GM19351 (cell line): ENCODE measurements around the gene CACNA1S.

Experiments used
- ATAC-seq: cut with Tn5 transposase; IDR thresholded peaks from one replicate; pipeline ENCODE4 v1.9.1; 2021; ENCODE audit warnings: mild to moderate bottlenecking, moderate library complexity; ENCODE audit not compliant: unreplicated experiment

The CACNA1S gene

DNA sequence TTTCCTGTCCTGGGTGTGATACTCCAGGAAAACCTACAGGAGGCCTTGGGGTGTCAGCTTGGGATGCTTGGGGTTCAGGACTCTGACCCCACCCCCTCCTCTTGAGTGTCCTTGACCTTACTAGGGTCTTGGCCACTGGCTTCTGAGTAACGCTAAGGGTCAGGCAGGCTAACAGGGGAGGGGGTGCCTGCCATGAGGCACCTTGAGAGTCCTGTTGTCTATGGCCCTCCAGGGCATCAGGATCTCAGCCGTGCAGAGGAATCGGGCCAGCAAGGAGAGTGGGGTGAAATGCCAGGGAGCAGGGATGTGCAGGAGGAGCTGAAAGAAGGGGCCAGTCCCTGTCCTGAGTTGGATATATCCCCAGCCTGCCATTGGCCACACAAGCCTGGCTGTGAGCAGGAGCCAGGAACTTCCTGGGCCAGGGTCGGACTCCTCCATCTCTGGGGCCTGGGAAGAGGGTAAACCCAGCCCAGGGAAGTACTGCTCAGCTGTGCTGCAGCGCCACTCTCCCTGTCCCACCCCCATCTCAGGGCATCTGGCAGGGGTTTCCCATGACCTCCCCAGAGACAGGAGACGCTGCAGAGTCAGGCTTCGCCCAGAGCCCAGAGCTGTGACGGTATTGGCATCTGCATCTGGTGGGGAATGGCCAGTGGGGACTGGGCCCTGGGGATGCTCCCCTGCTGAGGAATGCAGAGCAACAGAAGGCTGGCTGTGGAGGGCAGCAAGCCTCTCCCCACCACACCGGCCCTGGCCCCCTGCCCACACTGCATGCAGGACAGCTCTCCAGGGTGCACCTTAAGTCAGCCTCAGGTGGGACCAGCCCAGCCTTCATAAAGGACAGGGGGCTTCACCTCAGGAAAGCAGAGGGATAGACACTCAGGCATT is 95.0 kb downstream of the CACNA1S start:
- ATAC-seq: no peak

DNA sequence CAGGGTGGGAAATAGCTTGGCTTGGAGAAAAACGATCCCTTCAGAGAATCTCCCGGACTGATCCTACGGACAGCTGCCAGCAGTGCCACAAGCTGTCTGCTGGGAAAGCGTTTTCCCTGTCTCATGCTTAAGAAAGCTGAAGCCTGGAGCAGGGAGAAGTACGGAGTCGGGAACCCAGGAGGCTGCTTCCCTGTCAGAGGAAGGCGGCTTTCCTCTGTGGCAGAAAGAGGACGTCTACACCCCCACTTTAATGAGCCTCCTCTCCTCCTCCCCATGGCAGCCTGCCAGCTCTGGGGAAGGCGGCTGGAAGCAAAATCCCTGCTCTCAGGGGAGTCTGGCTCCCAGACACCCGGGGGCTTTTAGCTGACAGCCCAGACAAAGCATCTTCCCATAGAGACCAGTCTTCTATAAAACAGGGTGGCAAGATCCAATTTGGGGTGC is 96.0 kb downstream of the CACNA1S start:
- ATAC-seq: no peak

DNA sequence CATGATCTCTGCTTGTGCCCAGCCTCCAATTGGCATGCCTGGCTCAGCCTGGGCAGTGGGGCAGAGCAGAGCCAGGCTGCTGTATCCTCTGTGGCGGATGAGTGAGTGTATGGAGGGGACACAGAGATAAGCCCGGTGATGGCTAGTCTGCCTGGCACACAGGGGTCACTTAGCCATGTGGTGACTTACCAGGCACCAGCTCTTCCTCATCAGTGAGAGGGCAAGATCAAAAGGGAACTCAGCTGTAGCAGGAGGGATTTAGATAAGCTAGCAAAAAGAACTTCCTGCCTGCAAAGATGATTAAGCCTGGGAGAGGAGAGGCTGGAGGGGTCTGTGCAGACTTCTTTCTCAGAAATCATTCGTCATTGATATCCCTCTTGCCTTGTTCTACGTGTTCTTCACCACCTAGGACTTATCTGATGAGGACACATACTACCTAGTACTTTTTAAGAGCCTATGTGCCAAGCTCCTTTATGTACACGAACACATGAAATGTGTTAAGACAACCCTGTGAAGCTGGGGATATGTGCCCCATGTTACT is 96.6 kb downstream of the CACNA1S start:
- ATAC-seq: no peak

DNA sequence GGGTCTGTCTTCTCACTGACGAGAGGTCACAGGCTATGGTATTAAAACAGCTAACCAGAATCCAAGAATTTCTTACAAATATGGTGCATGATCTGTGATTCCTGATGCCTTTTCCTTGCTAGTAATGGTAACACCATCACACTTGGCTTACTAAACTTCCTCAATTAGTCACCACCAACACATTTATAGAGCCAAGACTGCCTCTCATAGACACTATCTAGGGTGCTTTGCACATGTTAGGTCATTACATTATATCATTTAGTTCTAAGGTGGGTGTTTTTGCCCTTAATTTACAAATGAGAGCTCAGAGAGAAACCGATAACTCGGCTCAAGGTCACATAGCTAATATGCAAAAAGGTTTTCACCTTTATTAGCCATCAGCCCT is 97.4 kb downstream of the CACNA1S start:
- no peak for ATAC-seq

DNA sequence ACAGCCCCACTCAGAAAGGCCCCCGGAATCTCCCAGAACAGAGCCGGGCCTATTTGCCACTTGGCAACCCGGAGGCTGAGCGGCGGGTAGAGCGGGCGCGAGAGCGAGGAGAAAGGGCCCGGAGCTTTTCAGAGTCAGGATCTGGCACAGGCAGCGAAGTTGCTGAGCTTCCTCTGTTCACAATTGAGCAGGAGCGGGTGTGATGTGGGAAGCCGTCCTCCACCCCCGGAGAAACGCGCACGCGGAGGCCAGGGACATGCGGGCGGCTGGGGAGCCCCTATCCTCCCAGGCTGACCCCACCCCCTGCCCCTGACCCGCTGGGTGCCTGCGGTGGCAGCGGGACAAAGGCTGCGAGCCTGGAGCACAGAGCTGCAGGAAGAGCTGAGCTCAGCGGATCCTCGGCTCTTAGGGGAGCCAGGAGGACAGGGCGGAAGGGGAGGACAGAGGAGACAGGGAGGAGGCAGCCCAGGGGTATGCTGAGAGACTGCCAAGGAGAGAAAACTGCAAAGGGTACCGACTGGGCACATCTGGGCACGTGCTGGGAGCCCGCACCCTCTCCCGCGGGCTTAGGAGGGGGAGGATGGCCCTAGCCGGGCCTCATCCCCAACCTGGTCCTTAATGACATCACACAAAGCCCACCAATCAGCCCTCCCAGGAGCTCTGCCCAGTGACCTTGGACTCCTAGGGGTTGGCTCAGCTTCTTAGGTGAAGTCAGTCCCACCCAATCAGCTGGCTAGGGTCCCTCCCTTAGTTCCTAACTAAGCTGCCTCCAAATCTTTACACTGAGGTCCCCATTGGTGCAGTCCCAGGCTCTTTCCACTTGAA is 98.0 kb downstream of the CACNA1S start:
- ATAC-seq: no peak

DNA sequence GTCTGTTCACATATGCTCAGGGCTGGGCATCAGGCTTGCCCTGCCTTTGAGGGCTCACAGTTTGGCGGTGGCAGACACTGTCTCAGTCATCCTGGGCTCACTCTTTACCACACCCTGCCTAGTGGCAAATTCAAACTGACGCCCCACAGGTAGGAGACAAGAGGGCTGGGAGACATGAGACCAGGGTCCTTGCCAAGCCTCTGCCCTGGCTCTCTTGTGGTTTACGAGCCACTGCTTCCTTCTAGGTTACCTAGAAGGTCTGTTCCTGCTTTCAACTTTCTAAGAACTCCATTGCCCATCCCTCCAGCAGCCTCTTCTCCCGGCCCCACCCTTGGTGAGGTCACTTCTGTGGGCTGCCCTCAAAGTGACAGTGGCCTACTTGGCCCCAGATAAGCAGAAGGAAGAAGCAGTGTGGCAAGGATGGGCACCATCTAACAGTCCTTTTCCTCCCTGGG is 99.2 kb downstream of the CACNA1S start:
- ATAC-seq: no peak

DNA sequence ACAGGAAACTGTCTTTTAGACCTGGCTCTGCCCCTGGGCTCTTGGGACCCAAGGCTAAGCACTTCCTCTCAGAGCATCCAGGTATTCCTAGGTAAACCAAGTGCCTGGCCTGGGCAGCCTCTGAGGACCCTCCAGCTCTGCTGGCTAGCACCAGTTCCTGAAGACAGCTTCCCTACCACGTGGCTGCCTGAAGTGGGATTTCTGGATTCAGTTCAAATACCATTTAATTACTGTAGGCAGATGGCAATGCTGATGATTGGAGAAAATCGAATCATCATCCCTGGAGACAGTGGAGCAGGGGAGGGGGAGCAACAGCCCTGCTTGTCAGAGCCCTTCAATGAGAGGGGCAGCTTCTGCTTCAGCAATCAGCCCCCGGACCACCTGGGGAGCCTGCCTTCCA is 100.6 kb downstream of the CACNA1S start:
- no peak for ATAC-seq

DNA sequence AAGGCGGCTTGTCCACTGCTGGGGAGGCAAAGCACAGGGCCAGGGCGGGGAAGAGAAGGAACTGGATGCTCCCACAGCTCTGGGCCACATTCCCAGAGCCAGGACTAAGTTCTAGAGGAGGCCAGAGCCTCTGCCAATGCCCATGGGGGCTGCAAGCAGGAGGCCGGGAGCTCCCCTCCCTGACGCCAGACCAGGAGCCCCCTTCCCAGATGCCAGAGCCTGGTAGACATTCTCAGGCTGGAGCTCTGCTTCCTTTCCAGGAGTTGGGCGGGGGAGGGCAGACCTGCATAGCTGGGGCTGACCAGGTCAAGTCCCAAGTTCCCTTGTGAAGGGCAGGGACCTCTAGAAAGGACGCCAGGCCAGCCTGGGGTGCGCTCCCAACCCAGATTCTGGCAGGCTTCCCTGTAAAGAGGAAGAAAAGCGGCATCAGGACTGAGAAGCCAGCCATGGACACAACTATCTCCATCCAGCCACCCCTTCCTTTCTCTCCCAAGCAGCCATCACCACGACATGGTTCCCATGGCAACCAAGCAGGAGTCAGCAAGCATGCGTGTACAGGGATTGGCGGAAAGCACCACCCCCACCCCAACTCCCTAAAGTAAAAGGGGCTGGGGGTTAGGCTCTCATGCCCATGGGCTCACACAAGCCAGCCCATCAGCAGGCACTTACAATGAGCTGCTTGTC is 102.1 kb downstream of the CACNA1S start:
- no peak for ATAC-seq

DNA sequence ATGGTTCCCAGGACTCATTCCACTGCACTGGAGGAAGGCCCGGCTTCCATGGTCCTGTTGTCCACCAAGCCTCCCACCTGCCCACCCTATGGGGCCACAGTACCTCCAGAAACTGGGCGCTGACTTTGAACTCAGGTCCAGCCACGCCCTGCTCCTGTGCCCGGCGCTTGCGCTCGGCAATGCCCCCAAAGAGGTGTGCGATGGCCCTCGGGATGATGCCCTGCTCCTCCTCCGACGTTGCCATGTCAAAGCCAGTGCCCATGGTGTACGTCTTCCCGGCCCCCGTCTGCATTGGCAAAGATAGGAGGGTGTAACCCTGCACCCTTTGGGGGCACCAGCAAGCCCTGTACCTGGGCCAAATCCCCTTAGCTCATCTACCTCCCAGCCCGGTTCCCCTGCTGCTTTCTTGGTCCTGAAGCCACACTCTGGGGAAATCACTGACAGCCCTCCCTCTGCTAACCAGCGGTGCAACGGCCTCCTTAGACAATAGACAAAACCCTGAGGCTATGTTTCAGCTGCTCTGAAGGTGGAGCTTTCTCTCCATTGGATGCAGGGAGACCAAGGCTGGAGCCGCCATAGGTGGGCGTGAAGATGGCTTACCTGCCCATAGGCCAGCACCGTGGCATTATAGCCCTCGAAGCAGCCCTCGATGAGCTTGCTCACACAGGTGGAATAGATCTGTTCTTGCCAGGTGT is 103.4 kb downstream of the CACNA1S start:
- no peak for ATAC-seq

DNA sequence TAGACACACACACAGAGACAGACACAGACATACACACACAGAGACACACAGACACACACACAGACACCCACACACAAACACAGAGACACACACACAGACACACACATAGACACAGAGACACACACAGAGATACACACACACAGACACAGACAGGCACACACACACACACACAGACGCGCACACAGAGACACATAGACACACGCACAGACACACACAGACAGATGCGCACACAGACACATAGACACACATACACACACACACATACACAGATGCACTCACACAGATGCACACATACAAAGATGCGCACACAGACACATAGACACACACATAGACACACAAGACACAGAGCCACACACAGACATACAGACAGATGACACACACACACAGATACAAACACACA is 104.7 kb downstream of the CACNA1S start:
- no peak for ATAC-seq

DNA sequence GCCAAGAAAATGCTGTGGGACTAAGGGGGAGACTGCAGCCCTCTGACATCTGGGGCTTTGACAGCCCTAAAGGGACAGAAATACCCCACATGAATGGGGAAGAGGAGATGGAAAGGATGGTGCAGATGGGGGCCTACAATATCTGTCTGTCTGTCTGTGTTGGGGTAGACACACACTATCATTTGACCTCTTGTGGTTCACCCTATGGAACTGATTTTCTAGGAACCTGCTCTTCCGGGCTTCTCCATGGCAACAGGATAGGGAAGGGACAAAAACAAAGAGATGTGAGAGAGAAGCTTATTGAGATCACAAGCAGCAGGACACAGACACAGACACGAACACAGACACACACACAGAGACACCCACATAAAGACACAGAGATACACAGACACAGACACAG is 105.8 kb downstream of the CACNA1S start:
- no peak for ATAC-seq

DNA sequence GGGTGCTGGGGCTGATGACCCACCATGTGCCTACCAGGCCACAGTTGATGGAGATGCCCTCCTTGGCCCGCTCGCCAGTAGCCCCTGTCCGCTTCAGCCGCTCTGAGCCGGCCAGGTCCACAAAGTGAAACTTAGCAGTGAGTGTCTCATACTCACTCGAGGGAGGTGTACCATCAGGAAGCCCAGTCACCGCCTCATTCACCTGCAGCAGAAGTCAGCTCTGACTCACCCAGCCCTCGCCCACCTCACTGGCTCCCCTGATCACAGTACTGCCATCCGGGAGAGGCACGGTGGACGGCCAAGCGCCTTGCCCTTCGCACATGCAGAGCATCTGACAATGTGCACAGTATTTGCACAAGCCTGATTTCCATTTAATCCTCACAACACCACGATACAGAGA is 107.5 kb downstream of the CACNA1S start:
- no peak for ATAC-seq

DNA sequence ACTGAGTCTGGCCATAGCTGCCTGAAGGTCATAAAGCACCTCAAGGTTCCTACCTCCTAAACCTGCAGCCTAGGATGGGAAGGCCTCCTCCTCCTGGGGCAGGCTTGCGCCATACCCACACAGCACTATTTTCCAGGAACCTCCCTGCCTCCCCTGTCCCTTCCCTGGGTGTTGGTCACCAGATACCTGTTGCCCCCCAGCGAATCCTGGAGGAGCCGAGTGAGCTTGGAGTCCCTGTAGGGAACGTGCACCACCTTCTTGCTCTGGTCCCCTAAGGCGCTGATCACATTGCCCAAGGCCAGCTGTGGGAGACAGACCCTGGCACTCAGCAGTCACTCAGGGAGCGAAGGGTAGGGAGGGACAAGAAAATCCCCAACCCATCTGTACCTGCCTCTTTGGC is 108.1 kb downstream of the CACNA1S start:
- no peak for ATAC-seq

DNA sequence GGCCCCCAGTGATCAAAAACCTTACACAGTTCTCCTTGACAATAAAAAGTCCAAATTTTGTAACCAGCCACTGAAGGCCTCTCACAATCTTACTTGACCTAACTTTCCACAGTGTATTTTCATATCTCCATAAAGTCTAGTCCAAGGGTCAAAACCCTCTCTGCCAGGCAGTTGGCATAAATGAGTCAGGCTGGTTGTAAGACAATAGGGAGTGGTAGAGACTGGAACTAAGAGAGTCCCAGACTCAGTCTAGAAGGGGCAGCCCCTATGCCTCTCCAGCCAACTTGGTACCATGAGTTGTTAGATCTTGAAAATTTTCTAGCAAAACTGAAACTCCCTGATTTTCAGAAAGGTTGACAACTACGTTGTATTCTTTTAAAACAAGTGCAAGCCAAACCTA is 109.7 kb downstream of the CACNA1S start:
- no peak for ATAC-seq

DNA sequence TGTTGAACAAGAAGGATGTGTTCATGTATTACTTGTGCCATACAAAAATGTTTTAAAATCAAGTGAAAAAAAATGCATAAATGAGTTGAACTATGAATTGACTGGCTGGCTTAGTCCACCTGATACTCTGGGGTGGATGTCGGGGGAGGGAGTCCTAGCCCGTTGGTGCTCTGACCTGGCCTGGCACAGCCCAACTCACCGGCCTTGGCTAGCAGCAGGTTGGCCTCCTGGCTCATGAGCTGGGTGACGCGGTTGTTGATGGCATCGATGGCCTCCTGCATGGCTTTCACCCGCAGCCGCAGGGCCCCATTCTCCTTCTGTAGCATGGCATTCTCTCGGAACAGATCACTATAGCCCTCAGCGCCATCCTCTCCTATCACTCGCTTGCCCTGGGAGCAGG is 110.3 kb downstream of the CACNA1S start:
- no peak for ATAC-seq

DNA sequence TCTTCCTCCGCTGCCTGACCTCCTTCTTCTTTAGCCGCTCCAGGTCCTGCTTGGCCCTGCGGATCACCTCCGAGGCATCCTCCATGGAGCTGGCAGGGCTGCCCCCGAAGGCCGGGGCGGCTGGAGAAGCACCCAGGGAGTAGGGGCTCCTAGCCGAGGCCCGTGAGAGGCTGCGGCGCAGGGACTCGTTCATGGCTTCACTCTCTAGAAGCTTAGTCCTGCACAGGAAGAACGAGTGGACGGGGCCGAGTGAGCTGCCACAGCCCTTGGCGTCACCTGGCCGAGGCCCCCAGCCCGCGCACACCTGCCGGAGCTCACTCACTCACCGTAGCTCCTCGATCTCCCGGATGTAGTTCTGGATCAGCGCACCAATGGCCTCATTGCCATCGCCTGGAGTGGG is 111.8 kb downstream of the CACNA1S start:
- ATAC-seq: no peak

DNA sequence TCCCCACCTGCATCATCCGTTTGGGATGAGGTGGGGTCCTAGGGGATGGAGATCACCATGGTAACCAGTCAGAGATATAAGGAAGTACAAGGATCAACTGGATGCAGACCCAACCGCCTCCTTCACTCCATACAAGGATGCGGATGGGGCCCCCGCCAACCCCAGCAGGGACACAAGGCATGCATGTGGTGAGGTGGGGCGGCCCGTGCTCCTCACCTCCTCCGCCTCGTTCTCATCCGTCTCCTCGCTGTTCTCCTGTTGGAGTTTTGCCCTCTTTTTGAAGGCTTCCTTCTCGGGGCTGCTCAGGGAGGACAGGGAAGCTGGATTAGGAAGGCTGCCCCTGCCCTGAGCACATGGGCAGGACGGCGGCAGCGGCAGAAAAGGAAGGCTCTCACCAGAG is 112.6 kb downstream of the CACNA1S start:
- ATAC-seq: no peak

DNA sequence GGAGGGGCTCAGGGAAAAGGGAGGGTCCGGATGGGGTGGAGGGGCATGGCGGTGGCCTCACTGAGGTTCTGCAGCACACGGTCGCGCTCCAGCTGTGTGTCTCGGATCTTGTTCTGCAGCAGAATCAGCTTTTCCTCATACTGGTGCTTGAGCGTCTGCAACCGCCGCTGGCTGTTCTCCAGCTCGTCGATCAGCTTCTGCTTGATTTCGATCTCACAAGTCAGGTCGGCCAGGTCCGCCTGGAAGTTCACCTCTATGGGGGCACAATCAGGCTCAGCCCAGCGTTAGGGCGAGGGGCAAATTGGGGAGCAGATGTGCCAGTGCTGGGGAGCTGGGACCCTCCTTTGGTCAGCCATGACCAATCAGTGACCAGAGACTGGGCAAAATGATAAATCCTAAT is 113.9 kb downstream of the CACNA1S start:
- ATAC-seq: no peak

DNA sequence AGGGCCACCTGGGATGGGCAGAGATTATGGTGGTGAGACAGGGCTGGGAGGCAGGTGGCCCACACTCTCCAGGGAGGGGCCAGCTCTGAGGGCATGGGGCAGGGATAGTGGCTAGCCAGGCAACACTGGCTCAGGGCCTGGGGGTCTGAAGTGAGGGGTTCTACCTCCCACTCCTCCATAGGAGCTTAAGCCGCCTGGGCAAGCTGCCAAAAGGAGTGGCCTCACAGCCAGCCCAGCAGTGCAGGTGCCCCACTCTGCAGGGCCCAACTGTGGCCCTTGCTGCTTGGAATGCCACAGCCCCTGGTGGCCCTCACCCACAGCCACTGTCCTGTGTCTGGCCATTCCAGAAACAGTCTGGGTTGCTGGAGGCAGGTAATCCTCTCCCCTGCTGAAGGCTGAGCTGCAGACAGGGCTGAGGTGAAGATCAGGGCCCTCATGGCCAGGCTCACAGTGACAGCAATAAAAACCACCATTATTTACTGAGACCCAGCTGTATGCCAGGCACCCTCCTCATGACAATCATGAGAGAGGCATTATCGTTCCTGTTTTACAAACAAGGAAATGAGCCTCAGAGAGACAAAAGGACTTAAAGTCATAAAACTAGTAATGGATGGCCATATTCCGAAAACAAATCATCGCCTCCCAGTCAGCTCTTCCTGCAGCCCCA is 119.7 kb downstream of the CACNA1S start:
- ATAC-seq: no peak

DNA sequence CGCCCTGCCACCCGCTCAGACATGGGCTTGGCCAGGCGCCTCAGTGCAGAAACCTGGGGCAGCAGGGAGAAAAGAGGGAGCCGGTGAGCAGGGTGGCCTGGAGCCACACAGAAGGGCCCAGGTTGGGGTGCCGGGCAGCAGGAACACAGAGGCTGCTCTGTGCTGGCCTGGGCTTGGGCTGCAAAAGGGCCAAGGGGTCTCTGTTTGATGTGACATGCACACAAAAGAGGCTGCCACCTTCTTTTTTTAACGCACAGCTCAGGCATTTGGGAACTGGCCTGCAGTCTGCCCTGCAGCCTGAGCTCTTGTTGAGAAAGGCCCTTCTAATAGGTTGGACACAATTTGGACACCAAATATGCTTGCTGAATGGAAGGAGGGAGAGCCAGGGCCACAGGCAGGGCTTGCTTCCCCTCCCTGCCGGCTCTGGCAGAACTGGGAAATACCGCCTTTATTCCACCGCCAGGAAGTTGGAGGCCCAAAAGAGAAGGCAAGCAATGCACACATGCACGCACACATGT is 121.1 kb downstream of the CACNA1S start:
- no peak for ATAC-seq
